Endothelial cell of umbilical vein (primary cell): ENCODE measurements around the gene CLASRP.

Experiments
- EZH2 ChIP-seq: IDR thresholded peaks from 2 replicates; pipeline ENCODE4 v1.6.1; 2012; ENCODE audit warnings: borderline replicate concordance, low read depth, mild to moderate bottlenecking, moderate library complexity, low read length, inconsistent platforms; ENCODE audit not compliant: severe bottlenecking
- FOS ChIP-seq: IDR thresholded peaks from 2 replicates; pipeline ENCODE4 v1.6.1; 2011; ENCODE audit warnings: mild to moderate bottlenecking, low read length, moderate library complexity, borderline replicate concordance; ENCODE audit not compliant: insufficient read depth
- GATA2 ChIP-seq: IDR thresholded peaks from 2 replicates; pipeline ENCODE4 v1.7.0; 2011; ENCODE audit warnings: low read depth, mild to moderate bottlenecking, moderate library complexity, mixed read lengths, low read length; ENCODE audit not compliant: insufficient read length, insufficient read depth
- MAX ChIP-seq: IDR thresholded peaks from 2 replicates; pipeline ENCODE4 v1.6.1; 2011; ENCODE audit not compliant: insufficient read depth, insufficient read length
- MYC ChIP-seq: IDR thresholded peaks from one replicate; pipeline ENCODE4 v1.6.1; 2011; ENCODE audit warnings: mild to moderate bottlenecking, low read depth, low read length
- POLR2A ChIP-seq: IDR thresholded peaks from 2 replicates; pipeline ENCODE4 v1.6.1; 2012; ENCODE audit warnings: low read depth, mild to moderate bottlenecking, control low read depth, low read length
- POLR2AphosphoS5 ChIP-seq: IDR thresholded peaks from 2 replicates; pipeline ENCODE4 v1.6.1; 2012; ENCODE audit warnings: low read depth, mild to moderate bottlenecking, control low read depth, low read length, moderate library complexity; ENCODE audit not compliant: insufficient read depth
- TF ChIP-seq, protein P1 (sequence below), 2 donors: IDR thresholded peaks; 1 replicate in 1 of 2; 2 replicates in 1 of 2; pipeline ENCODE4 v1.5.1; 2011; ENCODE audit warnings: low read length in 2 of 2, mild to moderate bottlenecking in 2 of 2, moderate library complexity in 2 of 2, control low read depth in 1 of 2, inconsistent platforms in 1 of 2, low read depth in 1 of 2; ENCODE audit not compliant: insufficient read depth in 1 of 2; ENCODE audit errors: extremely low read depth in 1 of 2

DNA sequence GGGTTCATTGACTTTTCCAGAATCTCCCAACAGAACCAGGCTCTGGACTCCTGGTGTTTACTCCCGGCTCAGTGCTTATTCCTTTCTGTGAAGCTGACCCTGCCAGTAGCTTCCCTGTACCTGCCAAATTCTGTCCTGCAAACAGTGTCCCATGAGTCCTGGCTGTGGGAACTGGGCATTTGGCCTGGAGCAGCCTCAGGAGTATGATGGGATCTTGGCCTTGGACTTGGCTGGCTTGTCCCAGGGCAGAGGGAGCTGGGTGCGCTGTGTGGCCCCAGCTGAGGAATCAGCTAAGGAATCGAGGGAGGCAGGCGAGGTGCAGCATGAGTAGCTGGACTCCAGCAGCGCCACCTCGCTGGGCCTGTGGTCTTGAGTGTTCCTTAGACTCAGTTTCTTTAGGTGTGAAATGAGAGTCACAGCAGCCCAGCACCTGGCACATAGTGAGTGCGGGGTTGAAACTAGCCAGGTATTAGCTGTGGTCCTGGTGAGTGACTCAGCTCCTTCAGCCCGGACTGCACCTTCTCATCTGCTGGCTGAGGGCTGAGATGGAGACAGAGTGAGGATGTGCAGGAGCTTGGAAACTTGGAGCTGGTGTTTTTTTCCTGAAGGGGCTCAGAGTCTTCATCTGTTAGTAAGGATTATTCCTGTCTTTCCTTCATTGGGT is 10.4 kb downstream of the CLASRP start:
- TF ChIP-seq POLR2A (no peak), MYC (no peak), EZH2 (no peak), FOS (no peak), POLR2AphosphoS5 (no peak), GATA2 (no peak), MAX (no peak)
- TF ChIP-seq, protein P1, sequence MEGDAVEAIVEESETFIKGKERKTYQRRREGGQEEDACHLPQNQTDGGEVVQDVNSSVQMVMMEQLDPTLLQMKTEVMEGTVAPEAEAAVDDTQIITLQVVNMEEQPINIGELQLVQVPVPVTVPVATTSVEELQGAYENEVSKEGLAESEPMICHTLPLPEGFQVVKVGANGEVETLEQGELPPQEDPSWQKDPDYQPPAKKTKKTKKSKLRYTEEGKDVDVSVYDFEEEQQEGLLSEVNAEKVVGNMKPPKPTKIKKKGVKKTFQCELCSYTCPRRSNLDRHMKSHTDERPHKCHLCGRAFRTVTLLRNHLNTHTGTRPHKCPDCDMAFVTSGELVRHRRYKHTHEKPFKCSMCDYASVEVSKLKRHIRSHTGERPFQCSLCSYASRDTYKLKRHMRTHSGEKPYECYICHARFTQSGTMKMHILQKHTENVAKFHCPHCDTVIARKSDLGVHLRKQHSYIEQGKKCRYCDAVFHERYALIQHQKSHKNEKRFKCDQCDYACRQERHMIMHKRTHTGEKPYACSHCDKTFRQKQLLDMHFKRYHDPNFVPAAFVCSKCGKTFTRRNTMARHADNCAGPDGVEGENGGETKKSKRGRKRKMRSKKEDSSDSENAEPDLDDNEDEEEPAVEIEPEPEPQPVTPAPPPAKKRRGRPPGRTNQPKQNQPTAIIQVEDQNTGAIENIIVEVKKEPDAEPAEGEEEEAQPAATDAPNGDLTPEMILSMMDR (IDR thresholded peaks at IDR 0.05; ENCODE audit: extremely low read depth in 1 of 2, insufficient read depth in 1 of 2, low read depth in 1 of 2, low read length in 2 of 2): no peak
